T follicular helper cell (primary cell): ENCODE measurements around the gene TRAPPC4.
"Not testable (repeated sequence)": the region's sequence is repeated elsewhere in the genome, so short reads cannot be mapped to it uniquely, and the experiment has no call there.

Experiments used
- DNase-seq: peaks from one replicate; pipeline ENCODE4 v3.0.0-alpha.2; 2020; ENCODE audit warnings: low read depth

Gene TRAPPC4

GRCh38 chr11:119034813-119035212 lies 16.2 kb downstream of the TRAPPC4 start:
- no peak for DNase-seq

- DNase-seq: no peak
Measured at GRCh38 chr11:119038884-119039283, 20.3 kb downstream of the TRAPPC4 start.

- DNase-seq: not testable (repeated sequence)
Measured at GRCh38 chr11:119039471-119039870, 20.9 kb downstream of the TRAPPC4 start.

GRCh38 chr11:119041821-119042514 lies 23.4 kb downstream of the TRAPPC4 start:
- DNase-seq: no peak

- DNase-seq: no peak
Measured at GRCh38 chr11:119042927-119043326, 24.4 kb downstream of the TRAPPC4 start.

GRCh38 chr11:119044708-119045107 lies 26.1 kb downstream of the TRAPPC4 start:
- DNase-seq: no peak

GRCh38 chr11:119046489-119046888 lies 27.9 kb downstream of the TRAPPC4 start:
- DNase-seq: no peak

GRCh38 chr11:119047205-119047604 lies 28.6 kb downstream of the TRAPPC4 start:
- no peak for DNase-seq

- no peak for DNase-seq
Measured at GRCh38 chr11:119048644-119049043, 30.1 kb downstream of the TRAPPC4 start.

- no peak for DNase-seq
Measured at GRCh38 chr11:119049081-119049480, 30.5 kb downstream of the TRAPPC4 start.

- no peak for DNase-seq
Measured at GRCh38 chr11:119051440-119052162, 33.0 kb downstream of the TRAPPC4 start.

- no peak for DNase-seq
Measured at GRCh38 chr11:119052163-119052814, 33.7 kb downstream of the TRAPPC4 start.

- no peak for DNase-seq
Measured at GRCh38 chr11:119054418-119054817, 35.9 kb downstream of the TRAPPC4 start.

GRCh38 chr11:119055901-119056300 lies 37.3 kb downstream of the TRAPPC4 start:
- DNase-seq: no peak

- peak; percentile 29 for DNase-seq
Measured at GRCh38 chr11:119056421-119056999, 37.9 kb downstream of the TRAPPC4 start.

- peak; percentile 97 for DNase-seq
Measured at GRCh38 chr11:119057000-119057769, 38.6 kb downstream of the TRAPPC4 start, which contains the start of gene HYOU1. Gene HYOU1 (minus strand): TSS chr11:119057205. CDS start chr11:119056160, 1,045 bp downstream.

- not testable (repeated sequence) for DNase-seq
Measured at GRCh38 chr11:119059128-119059527, 40.6 kb downstream of the TRAPPC4 start.

GRCh38 chr11:119061256-119061655 lies 42.7 kb downstream of the TRAPPC4 start:
- no peak for DNase-seq

- no peak for DNase-seq
Measured at GRCh38 chr11:119062779-119063178, 44.2 kb downstream of the TRAPPC4 start.

GRCh38 chr11:119065369-119065768 lies 46.8 kb downstream of the TRAPPC4 start:
- DNase-seq: peak; percentile 21

- peak; percentile 98 for DNase-seq
Measured at GRCh38 chr11:119067371-119068222, 49.0 kb downstream of the TRAPPC4 start, which contains the start of gene VPS11. Gene VPS11 (plus strand): TSS chr11:119067818. CDS start chr11:119067824, 6 bp downstream.
